Fibroblast of gingiva (primary cell): ENCODE data around the gene ADAM19.

Experiments used
- DNase-seq: peaks from one replicate; pipeline ENCODE4 v3.0.0-alpha.2; 2011; ENCODE audit warnings: low read depth

The ADAM19 gene

GRCh38 chr5:157596487-157596886 is 20.9 kb upstream of the ADAM19 start:
- DNase-seq: no peak

GRCh38 chr5:157594675-157595459 is 19.3 kb upstream of the ADAM19 start:
- no peak for DNase-seq

GRCh38 chr5:157594257-157594656 is 18.7 kb upstream of the ADAM19 start:
- DNase-seq: no peak

GRCh38 chr5:157593052-157593757 is 17.6 kb upstream of the ADAM19 start:
- no peak for DNase-seq

GRCh38 chr5:157592594-157592993 is 17.0 kb upstream of the ADAM19 start:
- DNase-seq: no peak

- no peak for DNase-seq
Observed at GRCh38 chr5:157590478-157590877, 14.9 kb upstream of the ADAM19 start.

GRCh38 chr5:157584628-157585027 is 9.1 kb upstream of the ADAM19 start:
- no peak for DNase-seq

- DNase-seq: no peak
Observed at GRCh38 chr5:157582731-157583620, 7.4 kb upstream of the ADAM19 start.

- DNase-seq: no peak
Observed at GRCh38 chr5:157581901-157582300, 6.3 kb upstream of the ADAM19 start.

- DNase-seq: no peak
Observed at GRCh38 chr5:157578079-157578780, 2.7 kb upstream of the ADAM19 start.

- no peak for DNase-seq
Observed at GRCh38 chr5:157576678-157577077, 1.1 kb upstream of the ADAM19 start.

GRCh38 chr5:157574456-157575380 is 857 bp downstream of the ADAM19 start:
- DNase-seq: peak; percentile 19

- no peak for DNase-seq
Observed at GRCh38 chr5:157571357-157571827, 4.2 kb downstream of the ADAM19 start.

GRCh38 chr5:157570531-157571200 is 4.9 kb downstream of the ADAM19 start:
- DNase-seq: no peak

- no peak for DNase-seq
Observed at GRCh38 chr5:157568720-157569119, 6.9 kb downstream of the ADAM19 start.

GRCh38 chr5:157568222-157568621 is 7.4 kb downstream of the ADAM19 start:
- DNase-seq: no peak

GRCh38 chr5:157566902-157567489 is 8.6 kb downstream of the ADAM19 start:
- no peak for DNase-seq

GRCh38 chr5:157563929-157564716 is 11.5 kb downstream of the ADAM19 start:
- no peak for DNase-seq
